Trophoblast cell (in vitro differentiated cells and primary cell): Measurements from ENCODE around the gene EPB41L1.
A peak's percentile ranks its signal among the peaks of the same experiment; 100 is the strongest.

ENCODE experiments used
- DNase-seq, 2 donors: peaks; one replicate each; pipeline ENCODE4 v3.0.0-alpha.2; 2016
- H2AFZ ChIP-seq: 2 replicates; pipeline ENCODE4 v1.6.1; 2013; ENCODE audit warnings: low read length, moderate library complexity, mild to moderate bottlenecking; ENCODE audit not compliant: insufficient read depth, poor library complexity
- H2AK5ac ChIP-seq: 2 replicates; pipeline ENCODE4 v1.6.1; 2013; ENCODE audit warnings: mild to moderate bottlenecking, low read length
- H2BK120ac ChIP-seq: 2 replicates; pipeline ENCODE4 v1.6.1; 2013; ENCODE audit warnings: low read length, mild to moderate bottlenecking, moderate library complexity; ENCODE audit not compliant: insufficient read depth, poor library complexity
- H2BK12ac ChIP-seq: 2 replicates; pipeline ENCODE4 v1.6.1; 2013; ENCODE audit warnings: mild to moderate bottlenecking, low read length, moderate library complexity
- H2BK5ac ChIP-seq: 2 replicates; pipeline ENCODE4 v1.6.1; 2013; ENCODE audit warnings: low read length, low read depth, moderate library complexity, mild to moderate bottlenecking; ENCODE audit not compliant: poor library complexity
- H3K14ac ChIP-seq: 2 replicates; pipeline ENCODE4 v1.6.1; 2013; ENCODE audit warnings: mild to moderate bottlenecking, low read length
- H3K18ac ChIP-seq: 2 replicates; pipeline ENCODE4 v1.6.1; 2013; ENCODE audit warnings: mild to moderate bottlenecking, low read length
- H3K23ac ChIP-seq: 2 replicates; pipeline ENCODE4 v1.6.1; 2013; ENCODE audit warnings: low read length
- H3K27ac ChIP-seq: 2 replicates; pipeline ENCODE4 v1.5.1; 2013; ENCODE audit warnings: low read depth, mild to moderate bottlenecking, inconsistent platforms, low read length, moderate library complexity
- H3K27me3 ChIP-seq: 2 replicates; pipeline ENCODE4 v1.6.1; 2013; ENCODE audit warnings: inconsistent platforms, mild to moderate bottlenecking, low read length, moderate library complexity; ENCODE audit not compliant: insufficient read depth
- H3K36me3 ChIP-seq, 2 experiments: 1 replicate in 1 of 2; 2 replicates in 1 of 2; pipeline ENCODE4 v1.6.1; 2013; ENCODE audit warnings: low read length in 2 of 2, mild to moderate bottlenecking in 2 of 2, moderate library complexity in 1 of 2; ENCODE audit not compliant: insufficient read depth in 2 of 2, control insufficient read depth in 1 of 2
- H3K4ac ChIP-seq: 2 replicates; pipeline ENCODE4 v1.6.1; 2013; ENCODE audit warnings: low read depth, mild to moderate bottlenecking, low read length, moderate library complexity
- H3K4me1 ChIP-seq, 2 experiments: 1 replicate in 1 of 2; 2 replicates in 1 of 2; pipeline ENCODE4 v1.6.1; 2013; ENCODE audit warnings: low read length in 2 of 2, mild to moderate bottlenecking in 2 of 2, moderate library complexity in 1 of 2; ENCODE audit not compliant: insufficient read depth in 2 of 2, control insufficient read depth in 1 of 2
- H3K4me2 ChIP-seq: 2 replicates; pipeline ENCODE4 v1.6.1; 2013; ENCODE audit warnings: inconsistent platforms, mild to moderate bottlenecking, low read length, moderate library complexity
- H3K4me3 ChIP-seq: 2 replicates; pipeline ENCODE4 v1.5.1; 2013; ENCODE audit warnings: mild to moderate bottlenecking, low read depth, low read length, inconsistent platforms
- H3K79me1 ChIP-seq: one replicate; pipeline ENCODE4 v1.6.1; 2013; ENCODE audit warnings: low read length
- H3K79me2 ChIP-seq: 2 replicates; pipeline ENCODE4 v1.6.1; 2013; ENCODE audit warnings: low read length, mild to moderate bottlenecking; ENCODE audit not compliant: control insufficient read depth, insufficient read depth, poor library complexity
- H3K9ac ChIP-seq: 2 replicates; pipeline ENCODE4 v1.6.1; 2013; ENCODE audit warnings: mild to moderate bottlenecking, low read length
- H3K9me3 ChIP-seq: 2 replicates; pipeline ENCODE4 v1.6.1; 2013; ENCODE audit warnings: low read depth, mild to moderate bottlenecking, control low read depth, inconsistent platforms, low read length; ENCODE audit not compliant: insufficient read depth
- H4K12ac ChIP-seq: 2 replicates; pipeline ENCODE4 v1.6.1; 2013; ENCODE audit warnings: low read depth, mild to moderate bottlenecking, low read length, moderate library complexity
- H4K8ac ChIP-seq: 2 replicates; pipeline ENCODE4 v1.6.1; 2013; ENCODE audit warnings: low read depth, mild to moderate bottlenecking, low read length, moderate library complexity
- H4K91ac ChIP-seq: one replicate; pipeline ENCODE4 v1.6.1; 2013; ENCODE audit warnings: low read depth, mild to moderate bottlenecking, low read length, moderate library complexity
- WGBS: extraction: QIAGEN DNeasy Blood & Tissue Kit; methylation state at CpG from one replicate; pipeline ENCODE4 v1.1.7; 2013; ENCODE audit warnings: missing lambda C conversion rate; ENCODE audit not compliant: insufficient read length, insufficient coverage; ENCODE audit errors: extremely low coverage; 5-methylcytosine and 5-hydroxymethylcytosine counted together

The EPB41L1 gene

DNA sequence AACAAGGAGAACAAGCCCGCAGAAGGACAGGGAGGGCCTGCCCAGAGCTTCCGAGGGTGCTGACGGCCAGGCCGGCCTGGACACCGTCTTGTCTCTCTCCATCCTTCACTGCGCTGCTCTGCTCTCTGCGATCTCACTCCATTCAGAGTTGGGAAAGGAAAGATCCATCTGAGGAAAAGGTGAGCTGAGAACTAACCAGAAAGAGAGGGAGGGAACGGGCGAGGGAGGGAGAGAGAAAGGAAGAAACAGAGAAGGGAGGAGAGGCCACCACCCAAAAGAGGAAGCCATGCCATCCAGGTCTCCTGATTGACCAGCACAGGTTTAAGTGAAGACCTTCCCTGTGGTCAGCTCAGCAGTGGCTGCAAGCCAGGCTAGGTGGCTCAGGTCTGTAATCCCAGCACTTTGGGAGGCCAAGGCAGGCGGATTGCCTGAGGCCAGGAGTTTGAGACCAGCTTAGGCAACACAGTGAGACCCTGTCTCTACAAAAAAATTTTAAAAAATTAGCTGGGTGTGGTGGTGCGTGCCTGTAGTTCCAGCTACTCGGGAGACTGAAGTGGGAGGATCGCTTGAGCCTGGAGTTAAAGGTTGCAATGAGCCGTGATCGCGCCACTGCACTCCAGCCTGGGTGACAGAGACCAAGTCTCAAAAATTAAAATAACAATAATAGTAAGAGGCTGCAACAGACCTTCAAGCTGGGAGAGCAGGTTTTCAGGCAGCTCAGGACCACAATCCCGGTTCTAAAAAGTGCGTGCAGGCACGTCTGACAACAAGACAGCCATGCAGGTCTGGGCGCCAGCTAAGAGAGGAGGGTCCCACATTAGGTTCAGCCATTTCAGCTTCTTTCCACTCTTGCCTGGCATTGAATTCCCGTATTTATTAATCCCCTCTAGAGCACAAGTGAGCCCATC, 117.4 kb downstream of the EPB41L1 start:
- Histone ChIP-seq H4K12ac (no peak overlapping the region), H3K9me3 (no peaks in the 10 kb centered on the region), H3K14ac (no peak overlapping the region), H3K18ac (no peak overlapping the region), H3K23ac (no peak overlapping the region), H2BK12ac (no peak overlapping the region), H4K91ac (no peak overlapping the region), H3K79me2 (no peaks in the 10 kb centered on the region), H2BK120ac (no peak overlapping the region), H3K79me1 (no peaks in the 10 kb centered on the region), H3K9ac (no peak overlapping the region), H3K4me2 (no peak overlapping the region), H3K27me3 (no peaks in the 10 kb centered on the region), H3K36me3 (no peaks in the 10 kb centered on the region), H4K8ac (no peak overlapping the region), H3K4me3 (no peak overlapping the region), H2AK5ac (no peak overlapping the region), H3K4me1 (no peaks in the 10 kb centered on the region), H3K4ac (no peak overlapping the region), H3K27ac (no peak overlapping the region), H2BK5ac (no peak overlapping the region), H2AFZ (no peak overlapping the region)
- peak; percentile 35 to 66 for DNase-seq
- WGBS: no CpG with 5 or more reads among the region's 21 CpGs

- Histone ChIP-seq H3K23ac (no peak overlapping the region), H3K4me2 (no peak overlapping the region), H3K9ac (no peak overlapping the region), H2AFZ (no peak overlapping the region), H3K27me3 (no peaks in the 10 kb centered on the region), H3K9me3 (no peaks in the 10 kb centered on the region), H3K18ac (no peak overlapping the region), H3K4me1 (no peaks in the 10 kb centered on the region), H4K8ac (no peak overlapping the region), H4K91ac (no peak overlapping the region), H2AK5ac (no peak overlapping the region), H3K79me2 (no peaks in the 10 kb centered on the region), H2BK5ac (no peak overlapping the region), H3K14ac (no peak overlapping the region), H4K12ac (no peak overlapping the region), H3K27ac (no peak overlapping the region), H2BK120ac (no peak overlapping the region), H3K4ac (no peak overlapping the region), H2BK12ac (no peak overlapping the region), H3K4me3 (no peak overlapping the region), H3K36me3 (no peaks in the 10 kb centered on the region), H3K79me1 (no peaks in the 10 kb centered on the region)
- whole genome bisulfite sequencing: no CpG with 5 or more reads among the region's 12 CpGs
- no peak for DNase-seq
Observed at GRCh38 chr20:36272547-36273220, 118.1 kb downstream of the EPB41L1 start.

GRCh38 chr20:36273414-36274180, 119.1 kb downstream of the EPB41L1 start:
- Histone ChIP-seq H3K27me3 (no peaks in the 10 kb centered on the region), H4K8ac (no peak overlapping the region), H2BK120ac (no peak overlapping the region), H3K4me2 (no peak overlapping the region), H3K9ac (no peak overlapping the region), H3K4me3 (no peak overlapping the region), H3K36me3 (no peaks in the 10 kb centered on the region), H3K4me1 (no peaks in the 10 kb centered on the region), H4K12ac (no peak overlapping the region), H2BK5ac (no peak overlapping the region), H3K4ac (no peak overlapping the region), H2AK5ac (no peak overlapping the region), H3K27ac (no peak overlapping the region), H2AFZ (no peak overlapping the region), H2BK12ac (no peak overlapping the region), H3K79me2 (no peaks in the 10 kb centered on the region), H3K14ac (no peak overlapping the region), H3K23ac (no peak overlapping the region), H4K91ac (no peak overlapping the region), H3K79me1 (no peaks in the 10 kb centered on the region), H3K18ac (no peak overlapping the region), H3K9me3 (no peaks in the 10 kb centered on the region)
- DNase-seq: peak; percentile 71 to 82
- no CpG with 5 or more reads among the region's 12 CpGs for WGBS

GRCh38 chr20:36274181-36274841, 119.8 kb downstream of the EPB41L1 start:
- no peak overlapping the region for H2AK5ac ChIP-seq
- H3K79me2 ChIP-seq: no peaks in the 10 kb centered on the region
- H3K18ac ChIP-seq: no peak overlapping the region
- H4K8ac ChIP-seq: no peak overlapping the region
- no peak overlapping the region for H4K91ac ChIP-seq
- no peak overlapping the region for H4K12ac ChIP-seq
- H3K9ac ChIP-seq: no peak overlapping the region
- no peaks in the 10 kb centered on the region for H3K27me3 ChIP-seq
- no peak for DNase-seq
- no peak overlapping the region for H3K27ac ChIP-seq
- H2BK120ac ChIP-seq: no peak overlapping the region
- no peak overlapping the region for H3K4me3 ChIP-seq
- no peak overlapping the region for H2BK5ac ChIP-seq
- H2AFZ ChIP-seq: no peak overlapping the region
- H3K36me3 ChIP-seq: no peaks in the 10 kb centered on the region
- no CpG with 5 or more reads among the region's 20 CpGs for WGBS
- no peak overlapping the region for H3K14ac ChIP-seq
- H3K4ac ChIP-seq: no peak overlapping the region
- H3K79me1 ChIP-seq: no peaks in the 10 kb centered on the region
- no peak overlapping the region for H3K4me2 ChIP-seq
- H2BK12ac ChIP-seq: no peak overlapping the region
- H3K23ac ChIP-seq: no peak overlapping the region
- no peaks in the 10 kb centered on the region for H3K4me1 ChIP-seq
- H3K9me3 ChIP-seq: no peaks in the 10 kb centered on the region
